Medulla oblongata (tissue), 1 donor: ENCODE measurements around the gene LTB.

Experiments
- DNase-seq: peaks from one replicate; pipeline ENCODE4 v3.0.0-alpha.2; 2015; ENCODE audit errors: extremely low spot score

Gene LTB

GRCh38 chr6:31531162-31531561, 51.1 kb downstream of the LTB start:
- DNase-seq, result no peak

- no peak for DNase-seq
Measured at GRCh38 chr6:31530659-31531058, 51.6 kb downstream of the LTB start.
